Kidney (tissue), 14 donors: Measurements from ENCODE around the gene NRXN3. TPM values are rescaled to one million over a fixed set of nuclear protein-coding genes. Genes with fewer than 3 reads are reported as not detected.

Source experiments
- DNase-seq, 5 donors: peaks; one replicate each; pipeline ENCODE4 v3.0.0-alpha.2; 2013 to 2020
- FAIRE-seq: peaks from 2 replicates; lab custom pipeline; 2012; peaks lifted over from hg19 to GRCh38; lab: Jason Lieb, UNC
- H3K27ac ChIP-seq, 2 donors: one replicate each; pipeline ENCODE4 v1.7.0; 2013; ENCODE audit warnings: low read depth in 2 of 2, low read length in 2 of 2, inconsistent platforms in 1 of 2
- H3K27me3 ChIP-seq: one replicate; pipeline ENCODE4 v1.7.1; 2013; ENCODE audit warnings: low read length, inconsistent platforms; ENCODE audit not compliant: control insufficient read depth, insufficient read depth
- H3K36me3 ChIP-seq, 3 donors: one replicate each; pipeline versions ENCODE4 v1.7.0 to v1.7.1; 2013; ENCODE audit warnings: low read length in 3 of 3, control low read depth in 1 of 3, inconsistent platforms in 1 of 3; ENCODE audit not compliant: insufficient read depth in 3 of 3, control insufficient read depth in 2 of 3
- H3K4me1 ChIP-seq, 3 donors: one replicate each; pipeline versions ENCODE4 v1.7.0 to v1.7.1; 2013; ENCODE audit warnings: low read length in 3 of 3, inconsistent platforms in 1 of 3, low read depth in 1 of 3; ENCODE audit not compliant: control insufficient read depth in 2 of 3, insufficient read depth in 2 of 3
- H3K4me3 ChIP-seq, 3 donors: one replicate each; pipeline versions ENCODE4 v1.7.0 to v1.8.1; 2013; ENCODE audit warnings: low read length in 3 of 3, control low read depth in 1 of 3, inconsistent platforms in 1 of 3
- H3K9ac ChIP-seq, 3 donors: one replicate each; pipeline versions ENCODE4 v1.7.0 to v1.7.1; 2013; ENCODE audit warnings: low read length in 3 of 3, control low read depth in 1 of 3, inconsistent platforms in 1 of 3
- H3K9me3 ChIP-seq, 3 donors: one replicate each; pipeline versions ENCODE4 v1.7.0 to v1.7.1; 2013; ENCODE audit warnings: low read length in 3 of 3, control low read depth in 1 of 3, inconsistent platforms in 1 of 3; ENCODE audit not compliant: control insufficient read depth in 2 of 3, insufficient read depth in 1 of 3
- CTCF ChIP-seq: IDR thresholded peaks from 3 replicates; pipeline ENCODE4 v1.5.1; 2012; ENCODE audit warnings: mild to moderate bottlenecking, moderate library complexity, borderline replicate concordance; ENCODE audit not compliant: insufficient read depth; ENCODE audit errors: extremely low read depth
- intact Hi-C: fragments of 100-400 bp; cut with DNase I; formaldehyde crosslinking; loops from one replicate; pipeline ENCODE4 v1.11.1; 2022
- polyA plus RNA-seq: library from polyadenylated mRNA; stranded (reverse); fragments of 350-450 nt; fragmentation: Illumina TruSeq; extraction: RNeasy Lipid Tissue Mini Kit (QIAGEN cat#74804); gene quantifications from one replicate; pipeline ENCODE4 v1.2.3, GENCODE V29; 2014; ENCODE audit warnings: low read depth, low replicate concordance; ENCODE audit not compliant: insufficient read depth
- total RNA-seq: library from RNA; stranded (reverse); fragmentation: NEBNext Ultra II Directional; extraction: Animal tissue kit (Norgen Biotek cat#: 25700); gene quantifications from one replicate; pipeline ENCODE4 v1.2.1, GENCODE V29; 2021
- donor health status: control.
- donor health status: control.
- donor health status: control.
- donor health status: control.
- donor health status: control.
- donor health status: DM: yes; HTN: yes; CAD: no.
- donor health status: Normal renal cell carcinoma (clear cell type).

Gene NRXN3
- total and polyA plus RNA-seq, 2 donors from 2014 or later: 1.5 to 2.4 TPM

GRCh38 chr14:78627114-78627513, 456.9 kb downstream of the NRXN3 start:
- TF ChIP-seq CTCF: no peak
- Histone ChIP-seq H3K27me3 (no peaks in the 10 kb centered on the region), H3K36me3 (no peaks in the 10 kb centered on the region), H3K4me1 (no peaks in the 10 kb centered on the region), H3K27ac (no peak overlapping the region), H3K4me3 (no peak overlapping the region), H3K9me3 (no peaks in the 10 kb centered on the region), H3K9ac (no peak overlapping the region)
- FAIRE-seq: no peak
- no peak for DNase-seq
- intact Hi-C loops: no loop called here

- FAIRE-seq: no peak
- intact Hi-C loops: no loop called here
Measured at GRCh38 chr14:78631551-78631950, 461.4 kb downstream of the NRXN3 start.

GRCh38 chr14:78633752-78634151, 463.6 kb downstream of the NRXN3 start:
- Histone ChIP-seq H3K36me3 (no peaks in the 10 kb centered on the region), H3K27me3 (no peaks in the 10 kb centered on the region), H3K9me3 (no peaks in the 10 kb centered on the region), H3K4me3 (no peak overlapping the region), H3K4me1 (no peaks in the 10 kb centered on the region), H3K27ac (no peak overlapping the region), H3K9ac (no peak overlapping the region)
- intact Hi-C loops: no loop called here
- no peak for TF ChIP-seq CTCF
- FAIRE-seq: no peak
- no peak for DNase-seq

More at GRCh38 chr14:78631551-78631950, 461.4 kb downstream of the NRXN3 start:
- Histone ChIP-seq H3K36me3 (no peaks in the 10 kb centered on the region), H3K4me1 (no peaks in the 10 kb centered on the region), H3K27ac (no peak overlapping the region), H3K27me3 (no peaks in the 10 kb centered on the region), H3K4me3 (no peak overlapping the region), H3K9ac (no peak overlapping the region), H3K9me3 (no peaks in the 10 kb centered on the region)
- TF ChIP-seq CTCF: no peak
- no peak for DNase-seq

- Histone ChIP-seq H3K9ac (no peak overlapping the region), H3K27me3 (no peaks in the 10 kb centered on the region), H3K27ac (no peak overlapping the region), H3K4me3 (no peak overlapping the region), H3K4me1 (no peaks in the 10 kb centered on the region), H3K36me3 (no peaks in the 10 kb centered on the region), H3K9me3 (no peaks in the 10 kb centered on the region)
- FAIRE-seq: no peak
- intact Hi-C loops: no loop called here
- no peak for TF ChIP-seq CTCF
- DNase-seq: no peak
Measured at GRCh38 chr14:78637489-78637888, 467.3 kb downstream of the NRXN3 start.
